TTC549 (cell line): ENCODE results near the gene TPCN2.

ENCODE experiments used
- FAIRE-seq: peaks from 2 replicates; lab custom pipeline; 2012; peaks lifted over from hg19 to GRCh38; lab: Jason Lieb, UNC

Gene TPCN2

GRCh38 chr11:69058511-69059270, 10.0 kb downstream of the TPCN2 start:
- no peak for FAIRE-seq

- no peak for FAIRE-seq
These were observed 10.7 kb downstream of the TPCN2 start for GRCh38 chr11:69059429-69059828.

- FAIRE-seq, result no peak
These were observed 11.3 kb downstream of the TPCN2 start for GRCh38 chr11:69059985-69060384.

- FAIRE-seq, result no peak
These were observed 12.3 kb downstream of the TPCN2 start for GRCh38 chr11:69060806-69061712.

GRCh38 chr11:69061713-69062053, 13.0 kb downstream of the TPCN2 start:
- FAIRE-seq, result no peak

GRCh38 chr11:69062169-69062855, 13.6 kb downstream of the TPCN2 start:
- no peak for FAIRE-seq

GRCh38 chr11:69062873-69063651, 14.3 kb downstream of the TPCN2 start:
- no peak for FAIRE-seq

GRCh38 chr11:69063652-69064260, 15.0 kb downstream of the TPCN2 start:
- FAIRE-seq, result no peak

- FAIRE-seq, result no peak
These were observed 15.7 kb downstream of the TPCN2 start for GRCh38 chr11:69064394-69064957.

GRCh38 chr11:69065147-69065710, 16.5 kb downstream of the TPCN2 start:
- no peak for FAIRE-seq

GRCh38 chr11:69066122-69067112, 17.7 kb downstream of the TPCN2 start:
- no peak for FAIRE-seq

- FAIRE-seq, result no peak
These were observed 18.5 kb downstream of the TPCN2 start for GRCh38 chr11:69067200-69067599.

- no peak for FAIRE-seq
These were observed 22.5 kb downstream of the TPCN2 start for GRCh38 chr11:69071086-69071800.

- FAIRE-seq, result no peak
These were observed 23.2 kb downstream of the TPCN2 start for GRCh38 chr11:69071956-69072355.

GRCh38 chr11:69073469-69073868, 24.7 kb downstream of the TPCN2 start:
- no peak for FAIRE-seq

GRCh38 chr11:69074375-69075140, 25.8 kb downstream of the TPCN2 start:
- no peak for FAIRE-seq

GRCh38 chr11:69075421-69076128, 26.8 kb downstream of the TPCN2 start:
- no peak for FAIRE-seq
